Upper lobe of right lung (tissue), 1 donor: Measurements from ENCODE around the gene MAMDC2. TPM values are rescaled to one million over a fixed set of nuclear protein-coding genes. Genes with fewer than 3 reads are reported as not detected.

ENCODE experiments used
- ATAC-seq: fragments of 200-7000 bp; cut with Tn5 transposase; one replicate; pipeline ENCODE4 v1.9.1; 2020; ENCODE audit warnings: mild to moderate bottlenecking, moderate library complexity
- DNase-seq: peaks from one replicate; pipeline ENCODE4 v3.0.0-alpha.2; 2020
- H3K27ac ChIP-seq: fragments of 200-600 bp; one replicate; pipeline ENCODE4 v1.8.0; 2022
- H3K27me3 ChIP-seq: fragments of 200-600 bp; one replicate; pipeline ENCODE4 v1.8.0; 2022; ENCODE audit warnings: mild to moderate bottlenecking
- H3K36me3 ChIP-seq: fragments of 200-600 bp; one replicate; pipeline ENCODE4 v1.8.0; 2022
- H3K4me1 ChIP-seq: fragments of 200-600 bp; one replicate; pipeline ENCODE4 v1.8.0; 2022
- H3K4me3 ChIP-seq: fragments of 200-600 bp; one replicate; pipeline ENCODE4 v1.8.0; 2022; ENCODE audit warnings: mild to moderate bottlenecking
- H3K9me3 ChIP-seq: fragments of 200-600 bp; one replicate; pipeline ENCODE4 v1.8.0; 2022
- CTCF ChIP-seq: fragments of 200-600 bp; IDR thresholded peaks from one replicate; pipeline ENCODE4 v1.8.0; 2022; ENCODE audit warnings: antibody characterized with exemption
- intact Hi-C: fragments of 100-400 bp; cut with DNase I; formaldehyde crosslinking; loops from one replicate; pipeline ENCODE4 v1.11.0; 2022
- total RNA-seq: library from RNA; stranded (reverse); fragmentation: NEBNext Ultra II Directional; extraction: Animal tissue kit (Norgen Biotek cat#: 25700); gene quantifications from one replicate; pipeline ENCODE4 v1.2.1, GENCODE V29; 2021
- donor health status: DM: no; HTN: yes; CAD: no; lungs with severe emphysema.

MAMDC2 gene
- total RNA-seq, 1 donor from 2014 or later, result 72.0 TPM

GRCh38 chr9:70263421-70263820 lies 219.8 kb downstream of the MAMDC2 start:
- Histone ChIP-seq H3K27ac (peak overlapping the region; percentile 15), H3K4me3 (no peak overlapping the region), H3K36me3 (peaks cover 57% of the 10 kb centered on the region), H3K27me3 (no peaks in the 10 kb centered on the region), H3K9me3 (no peaks in the 10 kb centered on the region), H3K4me1 (peaks cover 42% of the 10 kb centered on the region)
- intact Hi-C loops, result no loop called here
- ATAC-seq, result no peak
- DNase-seq, result no peak
- TF ChIP-seq CTCF, result no peak

Other genes starting within 250 kb of the MAMDC2 start
- not detected for gene CFAP95, start 223.0 kb upstream of the MAMDC2 start, total RNA-seq
- 32.6 TPM for gene SMC5, start 215.1 kb downstream of the MAMDC2 start, total RNA-seq